Measurements from ENCODE around the gene ADGRG3. TPM values are rescaled to one million over a fixed set of nuclear protein-coding genes. Genes with fewer than 3 reads are reported as not detected.

The ADGRG3 gene
- total RNA-seq, 1 donor from 2014 or later, result not detected

DNA sequence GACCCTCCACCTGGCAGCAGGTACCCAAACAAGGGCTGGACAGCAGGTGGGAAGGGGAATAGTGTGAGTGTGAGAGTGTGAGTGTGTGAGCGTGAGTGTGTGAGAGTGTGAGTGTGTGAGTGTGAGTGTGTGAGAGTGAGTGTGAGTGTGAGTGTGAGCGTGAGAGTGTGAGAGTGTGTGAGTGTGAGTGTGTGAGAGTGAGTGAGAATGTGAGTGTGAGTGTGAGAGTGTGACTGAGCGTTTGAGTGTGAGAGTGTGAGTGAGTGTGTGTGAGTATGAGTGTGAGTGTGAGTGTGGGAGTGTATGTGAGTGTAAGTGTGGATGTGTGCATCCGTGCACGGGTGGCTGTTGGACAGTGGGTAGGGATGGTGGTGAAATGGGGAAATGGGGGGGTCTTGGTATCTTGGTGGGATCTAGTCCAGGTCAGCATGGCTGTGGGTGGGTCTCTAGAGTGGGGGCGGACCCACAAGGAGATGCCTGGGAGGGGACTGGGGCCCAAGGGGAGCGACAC, 39.3 kb upstream of the ADGRG3 start:
- peaks cover 60% of the 10 kb centered on the region for H3K4me1 Mint-ChIP-seq
- peak overlapping the region; percentile 89 for H3K27ac Mint-ChIP-seq (ENCODE audit: unreplicated experiment)

DNA sequence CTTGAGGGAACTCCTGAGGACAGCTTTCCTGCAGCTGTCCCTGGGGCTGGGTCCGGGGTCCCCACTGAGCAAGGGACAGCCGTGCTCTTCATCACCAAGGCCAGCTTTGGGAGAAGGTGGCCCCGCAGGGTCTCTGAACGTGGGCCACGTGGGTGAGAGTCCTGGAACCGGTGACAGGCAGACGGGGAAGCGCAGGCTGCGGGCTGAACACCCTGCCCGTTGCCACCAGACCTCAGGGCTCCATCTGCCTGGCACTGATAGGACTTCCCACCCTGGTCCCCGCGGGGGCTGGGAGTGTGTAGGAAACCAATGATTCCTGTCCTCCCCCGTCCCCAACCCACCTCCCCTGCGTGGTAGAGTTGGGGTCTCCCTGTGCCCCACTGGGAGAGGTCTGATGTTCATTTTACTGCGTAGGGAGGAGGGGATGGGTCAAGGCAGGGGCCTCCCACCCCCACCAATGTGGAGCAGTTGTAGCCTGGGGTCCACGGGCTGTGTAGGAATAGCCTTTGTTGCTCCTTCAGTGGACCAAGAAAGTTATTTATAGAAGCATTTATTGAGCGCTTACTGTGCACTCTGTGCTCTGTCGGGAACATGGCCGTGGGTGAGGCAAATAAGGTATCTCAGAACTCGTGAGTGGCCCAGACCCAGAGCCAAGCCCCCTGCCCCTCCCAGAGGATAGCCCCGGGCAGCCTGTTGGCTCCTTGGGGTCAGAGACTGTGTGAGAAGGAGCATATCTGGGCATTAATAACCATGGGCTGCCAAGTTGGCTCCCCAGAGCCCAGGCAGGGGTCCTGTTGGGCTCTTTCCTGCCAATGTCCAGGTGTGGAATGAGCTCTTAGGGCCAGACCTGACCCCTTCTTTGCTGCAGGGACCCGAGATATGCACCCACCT, 38.3 kb upstream of the ADGRG3 start:
- H3K27ac Mint-ChIP-seq (ENCODE audit: unreplicated experiment), result peak overlapping the region; percentile 40

More for the DNA sequence above, 39.3 kb upstream of the ADGRG3 start:
- no peak for DNase-seq (ENCODE audit: low read depth, low spot score)
- TF ChIP-seq, protein P1, sequence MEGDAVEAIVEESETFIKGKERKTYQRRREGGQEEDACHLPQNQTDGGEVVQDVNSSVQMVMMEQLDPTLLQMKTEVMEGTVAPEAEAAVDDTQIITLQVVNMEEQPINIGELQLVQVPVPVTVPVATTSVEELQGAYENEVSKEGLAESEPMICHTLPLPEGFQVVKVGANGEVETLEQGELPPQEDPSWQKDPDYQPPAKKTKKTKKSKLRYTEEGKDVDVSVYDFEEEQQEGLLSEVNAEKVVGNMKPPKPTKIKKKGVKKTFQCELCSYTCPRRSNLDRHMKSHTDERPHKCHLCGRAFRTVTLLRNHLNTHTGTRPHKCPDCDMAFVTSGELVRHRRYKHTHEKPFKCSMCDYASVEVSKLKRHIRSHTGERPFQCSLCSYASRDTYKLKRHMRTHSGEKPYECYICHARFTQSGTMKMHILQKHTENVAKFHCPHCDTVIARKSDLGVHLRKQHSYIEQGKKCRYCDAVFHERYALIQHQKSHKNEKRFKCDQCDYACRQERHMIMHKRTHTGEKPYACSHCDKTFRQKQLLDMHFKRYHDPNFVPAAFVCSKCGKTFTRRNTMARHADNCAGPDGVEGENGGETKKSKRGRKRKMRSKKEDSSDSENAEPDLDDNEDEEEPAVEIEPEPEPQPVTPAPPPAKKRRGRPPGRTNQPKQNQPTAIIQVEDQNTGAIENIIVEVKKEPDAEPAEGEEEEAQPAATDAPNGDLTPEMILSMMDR (conservative IDR thresholded peaks at IDR 0.05), result no peak
- peak overlapping the region; percentile 58 for H3K4me3 Mint-ChIP-seq
- H3K36me3 Mint-ChIP-seq (ENCODE audit: low read depth), result no peaks in the 10 kb centered on the region
- H3K27me3 Mint-ChIP-seq (ENCODE audit: low read depth), result no peaks in the 10 kb centered on the region
- no peaks in the 10 kb centered on the region for H3K9me3 Mint-ChIP-seq

DNA sequence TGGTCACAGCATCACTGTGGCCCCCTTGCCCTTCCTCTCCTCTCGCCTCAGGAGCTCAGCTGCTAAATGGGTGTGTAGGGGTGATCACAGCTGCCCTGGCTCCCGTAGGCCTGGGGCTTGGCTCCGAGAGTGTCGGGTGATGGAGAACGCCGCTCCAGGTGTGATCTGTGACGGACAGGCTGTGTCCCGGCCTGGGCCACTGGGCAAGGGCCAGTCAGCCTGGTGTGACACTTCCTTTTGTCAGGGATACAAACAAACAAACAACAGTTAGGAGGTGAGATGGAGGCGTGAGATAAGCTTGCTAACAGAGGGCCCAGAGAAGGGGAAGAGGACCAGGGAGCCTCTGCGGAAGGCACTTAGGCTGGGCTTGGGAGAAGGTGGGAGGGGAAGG, 37.7 kb upstream of the ADGRG3 start:
- Mint-ChIP-seq H3K4me3 (no peak overlapping the region), H3K9me3 (no peaks in the 10 kb centered on the region), H3K27me3 (ENCODE audit: low read depth) (no peaks in the 10 kb centered on the region), H3K27ac (ENCODE audit: unreplicated experiment) (peak overlapping the region; percentile 40), H3K4me1 (peaks cover 52% of the 10 kb centered on the region), H3K36me3 (ENCODE audit: low read depth) (no peaks in the 10 kb centered on the region)
- no peak for DNase-seq (ENCODE audit: low read depth, low spot score)
- TF ChIP-seq, protein P1 (conservative IDR thresholded peaks at IDR 0.05), result no peak

More for the DNA sequence above, 38.3 kb upstream of the ADGRG3 start:
- DNase-seq (ENCODE audit: low read depth, low spot score), result no peak
- Mint-ChIP-seq H3K27me3 (ENCODE audit: low read depth) (no peaks in the 10 kb centered on the region), H3K4me3 (no peak overlapping the region), H3K36me3 (ENCODE audit: low read depth) (no peaks in the 10 kb centered on the region), H3K4me1 (peaks cover 56% of the 10 kb centered on the region), H3K9me3 (no peaks in the 10 kb centered on the region)
- TF ChIP-seq, protein P1 (conservative IDR thresholded peaks at IDR 0.05), result no peak

DNA sequence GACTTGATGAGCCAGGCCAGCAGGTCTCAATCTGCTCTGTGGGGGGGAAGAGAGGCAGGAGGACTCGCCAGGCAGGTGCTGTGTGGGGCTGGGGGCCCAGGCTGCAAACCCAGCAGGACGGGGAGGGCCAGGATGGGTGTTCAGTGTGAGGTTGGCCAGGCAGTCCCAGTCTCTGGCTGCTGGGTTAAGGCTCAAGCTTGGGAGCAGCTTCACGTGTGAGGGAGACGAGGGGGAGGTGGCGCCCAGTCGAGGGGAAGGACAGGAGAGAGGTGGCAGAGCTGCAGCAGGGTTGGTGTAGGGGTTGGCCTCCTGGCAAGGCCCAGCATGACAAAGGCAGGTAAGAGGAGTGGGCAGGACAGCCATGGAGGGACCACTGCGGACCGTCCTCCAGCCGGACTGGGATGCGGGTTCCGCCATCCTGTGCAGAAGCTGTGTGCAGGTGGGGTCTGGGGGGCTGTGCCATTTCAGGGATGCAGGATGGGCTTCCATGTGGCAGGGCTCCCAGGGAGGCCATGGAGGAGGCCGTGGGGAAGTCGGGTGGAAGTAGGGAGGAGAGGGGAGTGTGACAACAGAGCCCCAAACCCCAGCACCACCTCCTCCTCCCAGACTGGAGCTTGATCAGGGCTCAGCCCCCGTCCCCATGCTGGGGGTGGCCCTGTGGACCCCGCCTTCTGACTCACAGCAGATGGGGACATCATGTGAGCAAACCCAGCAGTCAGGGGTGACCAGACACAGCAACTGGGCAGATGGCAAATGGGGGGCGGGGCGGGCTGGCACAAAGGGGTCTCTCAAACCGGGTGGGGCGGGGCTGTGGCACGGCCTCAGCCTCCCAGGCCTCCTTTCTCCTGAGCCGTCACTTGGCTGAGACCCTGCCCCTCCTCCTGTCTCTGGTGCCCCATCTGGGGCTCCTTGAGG, 36.9 kb upstream of the ADGRG3 start:
- DNase-seq (ENCODE audit: low read depth, low spot score), result no peak
- peak overlapping the region; percentile 40 for H3K27ac Mint-ChIP-seq (ENCODE audit: unreplicated experiment)
- TF ChIP-seq, protein P1 (conservative IDR thresholded peaks at IDR 0.05), result no peak
- peaks cover 52% of the 10 kb centered on the region for H3K4me1 Mint-ChIP-seq
- H3K27me3 Mint-ChIP-seq (ENCODE audit: low read depth), result no peaks in the 10 kb centered on the region
- H3K36me3 Mint-ChIP-seq (ENCODE audit: low read depth), result no peaks in the 10 kb centered on the region
- H3K9me3 Mint-ChIP-seq, result no peaks in the 10 kb centered on the region
- H3K4me3 Mint-ChIP-seq, result no peak overlapping the region

DNA sequence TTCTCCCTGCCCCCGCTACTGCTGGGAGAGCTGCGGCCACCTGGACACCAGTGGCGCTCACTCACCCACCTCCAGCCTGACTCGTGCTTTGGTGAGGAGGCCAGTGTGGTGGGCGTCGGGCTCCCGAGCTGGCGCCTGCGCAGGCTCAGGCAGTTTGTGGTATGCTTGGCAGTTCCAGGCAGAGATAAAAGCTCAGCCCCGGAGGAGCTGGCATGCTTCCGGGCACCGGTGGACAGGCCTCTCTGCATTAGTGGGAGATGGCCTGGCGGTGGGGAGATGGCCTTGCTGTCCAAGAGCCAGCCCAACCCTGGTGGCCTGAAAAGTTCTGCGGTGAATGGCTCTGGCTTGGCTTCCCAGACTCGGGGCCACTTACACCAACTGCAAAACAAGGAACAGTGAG, 35.5 kb upstream of the ADGRG3 start:
- no peak for DNase-seq (ENCODE audit: low read depth, low spot score)
- H3K27me3 Mint-ChIP-seq (ENCODE audit: low read depth), result no peaks in the 10 kb centered on the region
- TF ChIP-seq, protein P1 (conservative IDR thresholded peaks at IDR 0.05), result no peak
- H3K4me3 Mint-ChIP-seq, result no peak overlapping the region
- H3K4me1 Mint-ChIP-seq, result peaks cover 53% of the 10 kb centered on the region
- H3K36me3 Mint-ChIP-seq (ENCODE audit: low read depth), result no peaks in the 10 kb centered on the region
- H3K27ac Mint-ChIP-seq (ENCODE audit: unreplicated experiment), result no peak overlapping the region
- no peaks in the 10 kb centered on the region for H3K9me3 Mint-ChIP-seq
